NCI-H2227 treated with DMSO at 0.1 percent for 48 hours (cell line): ENCODE data around the gene RIOK3.
A peak's percentile ranks its signal among the peaks of the same experiment; 100 is the strongest.
"Not testable (repeated sequence)": the region's sequence is repeated elsewhere in the genome, so short reads cannot be mapped to it uniquely, and the experiment has no call there.

Experiments used
- DNase-seq: peaks from one replicate; lab custom pipeline; 2025; lab: John Stamatoyannopoulos, UW

RIOK3 gene, protein sequence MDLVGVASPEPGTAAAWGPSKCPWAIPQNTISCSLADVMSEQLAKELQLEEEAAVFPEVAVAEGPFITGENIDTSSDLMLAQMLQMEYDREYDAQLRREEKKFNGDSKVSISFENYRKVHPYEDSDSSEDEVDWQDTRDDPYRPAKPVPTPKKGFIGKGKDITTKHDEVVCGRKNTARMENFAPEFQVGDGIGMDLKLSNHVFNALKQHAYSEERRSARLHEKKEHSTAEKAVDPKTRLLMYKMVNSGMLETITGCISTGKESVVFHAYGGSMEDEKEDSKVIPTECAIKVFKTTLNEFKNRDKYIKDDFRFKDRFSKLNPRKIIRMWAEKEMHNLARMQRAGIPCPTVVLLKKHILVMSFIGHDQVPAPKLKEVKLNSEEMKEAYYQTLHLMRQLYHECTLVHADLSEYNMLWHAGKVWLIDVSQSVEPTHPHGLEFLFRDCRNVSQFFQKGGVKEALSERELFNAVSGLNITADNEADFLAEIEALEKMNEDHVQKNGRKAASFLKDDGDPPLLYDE

DNA sequence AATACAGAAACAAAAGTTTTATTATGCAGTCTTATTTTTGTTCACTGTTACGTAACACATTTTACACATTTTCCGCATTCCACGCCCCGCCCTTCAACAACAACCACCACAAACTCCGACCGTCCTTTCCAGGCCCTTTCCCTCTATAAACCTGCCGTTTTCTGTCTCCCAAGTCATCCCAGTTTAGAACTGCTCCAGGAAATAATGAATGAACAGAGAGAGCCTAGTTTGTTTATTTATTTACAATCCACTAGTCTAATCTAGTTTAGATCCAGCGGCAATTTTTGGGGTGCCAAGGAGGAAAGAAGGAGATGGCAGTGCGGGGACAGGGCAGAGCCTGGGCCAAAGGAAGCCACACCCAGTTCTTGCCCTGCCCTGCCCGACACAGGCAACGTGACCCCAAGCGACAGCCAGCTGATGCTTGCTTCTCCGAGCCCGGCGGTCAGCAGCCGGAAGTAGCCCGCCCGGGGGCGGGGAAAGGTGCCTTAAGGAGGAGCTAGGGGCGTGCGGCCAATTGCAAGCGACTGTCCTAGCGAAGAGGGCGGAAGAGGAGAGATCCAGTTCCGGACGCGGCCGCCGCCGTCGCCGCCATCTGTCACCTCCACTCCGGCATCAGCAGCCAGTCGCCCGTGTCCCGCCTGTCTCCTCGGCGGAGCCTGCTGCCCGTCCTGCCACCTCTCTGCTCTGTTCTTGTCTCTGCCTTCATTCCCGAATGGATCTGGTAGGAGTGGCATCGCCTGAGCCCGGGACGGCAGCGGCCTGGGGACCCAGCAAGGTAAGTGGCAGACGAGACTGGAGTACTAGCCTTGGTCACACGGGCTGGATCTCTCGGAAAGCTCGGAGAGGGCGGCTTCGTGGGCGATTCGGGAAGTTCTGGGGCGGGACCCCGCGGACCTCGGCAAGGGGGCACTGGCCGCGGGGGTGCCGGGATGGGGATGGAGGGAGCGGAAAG lies at the start of gene RIOK3:
Gene RIOK3, plus strand, starts transcription at position 560 of the 952 bp plus-strand sequence. Its CDS starts 153 bp downstream, at position 713.
- DNase-seq = peak; percentile 96

DNA sequence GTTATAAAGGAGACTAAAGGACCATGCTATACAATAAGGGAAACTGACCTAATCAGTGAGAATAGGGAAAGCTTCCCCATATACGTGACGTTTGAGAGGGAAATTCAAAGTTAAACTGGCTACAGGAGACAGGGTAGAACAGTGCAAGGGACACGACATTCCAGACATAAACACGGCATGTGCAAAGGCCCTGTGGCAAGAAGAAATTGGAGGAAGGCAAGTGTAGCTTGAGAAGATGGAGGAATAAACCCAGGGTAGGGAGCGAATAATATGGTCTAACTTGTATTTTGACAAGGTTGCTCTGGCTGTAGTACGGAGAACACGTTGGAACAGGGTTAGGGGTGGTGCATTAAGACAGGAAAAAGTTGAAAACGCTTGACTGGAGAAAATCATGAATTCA lies 49.8 kb upstream of the RIOK3 start:
- no peak for DNase-seq

DNA sequence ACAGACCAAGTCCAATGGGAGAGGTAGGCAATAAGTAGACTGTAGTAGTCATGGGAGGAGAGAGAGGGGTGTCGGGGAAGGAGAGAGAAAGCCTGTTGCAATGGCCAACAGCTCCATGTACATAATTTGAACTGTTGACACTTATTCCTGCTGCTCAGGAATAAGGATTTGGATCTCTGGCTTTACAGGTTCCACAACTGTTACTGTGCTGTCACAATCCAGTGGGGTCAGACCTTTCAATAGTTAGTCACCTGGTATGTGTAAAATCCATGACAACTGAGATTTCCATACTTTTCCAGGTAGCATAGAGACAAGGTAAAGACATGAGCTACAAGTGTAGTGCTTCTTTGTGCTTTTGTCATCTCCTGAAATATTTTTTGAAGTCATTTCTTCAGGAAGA lies 47.5 kb upstream of the RIOK3 start:
- no peak for DNase-seq

DNA sequence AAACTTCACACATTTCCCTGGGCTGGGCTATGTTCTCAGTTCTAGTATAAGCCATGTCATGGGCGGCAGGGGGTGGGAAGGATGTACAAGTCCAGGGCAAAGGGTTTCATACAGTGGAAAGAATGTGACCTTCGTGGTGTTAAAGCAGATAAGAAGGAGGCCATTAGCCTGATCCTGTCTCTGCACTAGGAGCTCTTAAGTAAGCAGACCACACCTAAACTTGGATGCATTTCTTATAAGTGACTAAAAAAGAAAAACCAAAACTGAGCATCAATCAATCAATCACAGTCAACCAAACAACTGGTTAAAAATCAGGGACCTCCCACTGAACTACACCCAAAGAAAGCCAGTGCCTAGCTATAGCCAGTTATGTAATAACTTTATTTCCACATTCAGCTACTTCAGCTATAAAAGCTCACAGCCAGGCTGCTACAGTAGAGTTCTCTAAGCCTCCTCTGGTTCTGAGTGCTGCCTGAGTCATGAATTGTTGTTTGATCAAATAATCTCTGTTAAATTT lies 46.8 kb upstream of the RIOK3 start:
- DNase-seq = no peak

DNA sequence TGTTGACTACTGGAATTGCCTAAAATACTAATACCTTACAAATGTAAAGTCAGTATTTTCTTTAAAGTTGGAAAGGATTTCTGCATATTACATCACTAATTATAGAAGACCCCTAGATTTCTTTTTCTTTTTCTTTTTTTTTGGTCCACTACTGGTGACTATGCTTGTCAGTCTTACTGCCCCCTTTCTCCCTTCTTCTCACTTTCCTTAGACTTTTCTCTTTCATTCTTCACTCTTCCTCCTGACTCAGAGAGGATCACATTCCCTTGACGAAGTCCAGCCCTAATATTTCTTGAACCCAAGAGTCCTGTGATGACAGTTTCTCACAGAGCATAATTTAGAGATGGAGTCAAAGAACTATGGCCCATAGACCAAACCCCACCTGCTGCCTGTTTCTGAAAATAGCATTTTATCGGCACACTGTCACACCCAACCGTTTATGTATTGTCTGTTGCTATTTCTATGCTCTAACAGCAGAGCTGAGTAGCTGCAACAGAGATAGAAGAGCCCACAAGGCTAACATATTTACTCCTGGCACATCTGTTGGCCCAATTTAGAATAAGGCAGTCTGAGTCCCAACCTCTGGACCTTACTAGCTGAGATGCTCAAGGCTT lies 40.6 kb upstream of the RIOK3 start:
- DNase-seq = no peak

DNA sequence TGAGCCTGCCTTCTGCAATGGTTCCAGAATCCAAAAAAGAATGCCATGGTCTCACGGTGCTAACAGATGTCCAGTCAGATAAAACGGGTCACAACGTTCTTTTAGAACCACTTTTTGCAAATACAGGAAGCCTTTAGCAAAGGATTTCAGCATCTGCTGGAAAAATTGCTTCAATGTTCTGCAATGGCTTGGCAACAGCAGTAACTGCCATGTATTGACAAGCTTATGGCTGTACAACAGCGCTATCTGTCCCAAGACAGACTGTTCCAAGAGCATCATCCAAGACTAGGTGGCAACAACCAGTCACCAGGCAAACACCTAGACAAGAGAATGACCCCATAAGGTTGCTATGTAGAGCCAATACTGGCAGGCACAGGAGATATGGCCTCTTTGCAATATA lies 37.6 kb upstream of the RIOK3 start:
- no peak for DNase-seq

DNA sequence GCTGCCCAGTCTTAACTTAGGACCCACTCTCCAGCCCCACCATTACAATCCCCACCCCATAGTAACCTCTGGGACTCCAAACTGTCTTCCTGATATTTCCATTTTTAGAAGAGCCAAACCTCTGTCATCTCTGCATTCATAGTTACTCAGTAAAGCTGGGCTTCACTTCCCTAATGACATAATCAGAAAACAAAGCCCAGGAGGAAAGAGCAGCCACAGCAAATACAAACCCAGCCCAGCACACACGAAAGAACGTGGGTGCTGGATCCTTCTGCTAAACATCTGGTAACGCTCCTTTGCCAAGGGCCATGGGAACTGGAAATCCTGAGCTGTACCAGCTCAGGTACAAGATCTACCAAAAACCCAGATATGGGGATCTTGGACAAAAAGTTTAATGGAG lies 36.8 kb upstream of the RIOK3 start:
- DNase-seq = no peak

DNA sequence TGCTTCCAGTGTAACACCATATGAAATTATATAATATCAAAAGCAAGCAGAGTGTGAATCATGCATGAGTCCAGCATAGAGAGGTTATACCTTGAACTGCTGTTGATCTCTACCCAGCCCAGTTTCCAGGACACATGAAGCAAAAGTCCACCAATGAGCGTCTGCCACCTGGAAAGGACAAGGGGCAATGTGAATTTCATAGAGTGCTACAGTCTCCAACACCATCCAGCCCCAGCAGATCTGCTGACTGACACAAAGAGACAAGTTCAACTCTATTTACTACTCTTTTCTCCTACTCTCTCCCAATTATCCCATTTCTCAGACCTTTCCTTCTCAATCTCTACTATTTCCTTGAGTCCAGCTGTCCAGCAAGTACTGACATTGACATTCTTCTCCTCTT lies 31.8 kb upstream of the RIOK3 start:
- no peak for DNase-seq

DNA sequence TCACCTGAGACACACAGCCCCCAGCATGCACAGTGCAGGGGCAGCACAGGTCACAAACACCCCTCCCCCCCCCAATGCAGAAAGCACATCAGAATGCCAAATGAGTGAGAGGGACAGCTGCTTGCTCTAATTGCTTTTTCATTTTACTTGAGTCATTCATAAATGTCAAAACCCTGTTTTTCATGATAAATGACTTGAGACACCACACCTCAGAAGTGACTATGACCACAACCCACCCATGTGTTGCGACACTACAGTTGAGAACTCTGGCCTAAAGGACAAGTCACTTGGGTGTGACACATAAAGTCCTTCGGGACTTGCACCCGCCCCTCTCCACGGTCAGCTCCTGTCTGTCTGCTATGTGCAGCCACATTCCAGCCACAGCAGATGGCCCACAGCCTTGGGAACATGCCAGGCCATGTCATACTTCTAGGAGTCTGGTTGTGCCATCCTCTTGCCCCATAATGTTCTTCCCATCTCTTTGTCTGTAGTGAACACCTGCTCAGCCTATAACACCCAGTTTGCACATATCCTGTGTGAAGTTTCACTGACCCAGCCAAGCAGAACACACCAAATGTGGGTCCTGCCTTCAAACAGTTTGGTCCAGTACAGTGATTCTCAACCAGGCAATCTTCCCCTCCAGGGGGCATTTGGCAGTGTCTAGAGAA lies 30.2 kb upstream of the RIOK3 start:
- DNase-seq = no peak

DNA sequence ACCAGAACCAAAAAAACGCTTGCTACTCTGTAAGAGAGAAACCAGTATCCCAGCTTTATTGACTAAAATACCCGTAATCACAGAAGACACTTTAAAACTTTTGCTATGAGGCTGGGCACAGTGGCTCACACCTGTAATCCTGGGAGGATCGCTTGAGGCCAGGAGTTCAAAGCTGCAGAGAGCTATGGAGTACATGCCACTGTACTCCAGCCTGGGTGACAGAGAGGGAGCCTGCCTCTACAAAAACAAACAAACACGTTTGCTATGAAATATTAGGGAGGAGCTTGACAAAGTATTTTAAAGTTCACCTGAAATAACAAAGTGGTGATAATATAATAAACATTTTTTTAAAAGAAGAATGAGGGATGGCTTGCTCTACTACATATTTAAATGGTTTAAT lies 28.5 kb upstream of the RIOK3 start:
- DNase-seq = no peak

DNA sequence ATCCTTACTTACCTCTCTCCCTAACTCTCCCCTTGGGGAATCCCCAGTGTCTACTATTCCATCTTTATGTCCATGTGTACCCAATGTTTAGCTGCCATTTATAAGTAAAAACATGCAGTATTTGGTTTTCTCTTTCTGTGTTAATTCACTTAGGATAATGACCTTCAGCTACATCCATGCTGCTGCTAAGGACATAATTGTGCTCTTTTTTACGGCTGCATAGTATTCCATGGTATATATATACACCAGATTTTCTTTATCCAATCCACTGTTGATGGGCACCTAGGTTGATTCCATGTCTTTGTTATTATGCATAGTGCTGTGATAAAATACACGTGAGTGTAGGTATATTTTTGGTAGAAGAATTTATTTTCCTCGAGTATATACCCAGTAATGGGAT lies 24.3 kb upstream of the RIOK3 start:
- no peak for DNase-seq

DNA sequence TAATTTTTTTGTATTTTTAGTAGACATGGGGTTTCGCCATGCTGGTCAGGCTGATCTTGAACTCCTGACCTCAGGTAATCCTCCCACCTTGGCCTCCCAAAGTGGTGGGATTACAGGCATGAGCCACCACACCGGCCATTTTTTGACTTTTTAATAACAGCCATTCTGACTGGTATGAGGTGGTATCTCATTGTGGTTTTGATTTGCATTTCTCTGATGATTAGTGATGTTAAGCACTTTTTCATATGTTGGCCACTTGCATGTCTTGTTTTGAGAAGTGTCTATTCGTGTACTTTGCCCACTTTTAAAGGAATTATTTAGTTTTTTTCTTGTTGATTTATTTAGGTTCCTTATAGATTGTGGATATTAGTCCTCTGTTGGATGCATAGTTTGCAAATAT lies 23.5 kb upstream of the RIOK3 start:
- DNase-seq = not testable (repeated sequence)

DNA sequence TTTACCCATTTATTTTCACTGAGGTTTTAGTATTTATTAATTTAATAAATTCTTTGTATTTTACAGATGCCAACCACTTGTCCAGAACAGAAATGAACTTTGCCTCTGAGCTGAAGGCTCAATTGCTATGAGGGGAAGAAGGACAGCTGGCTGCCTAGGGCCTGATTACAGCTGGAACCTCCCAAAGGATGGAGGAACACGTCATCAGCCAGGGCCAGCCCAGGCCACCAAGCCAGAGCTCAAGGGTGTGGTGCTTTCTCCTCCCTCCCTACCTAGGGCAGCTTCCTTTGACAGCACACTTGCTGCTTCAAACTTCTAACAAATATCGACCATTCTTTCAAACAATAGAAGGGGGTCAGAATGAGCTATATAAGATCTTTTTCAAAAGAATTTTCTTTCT lies 19.7 kb upstream of the RIOK3 start:
- DNase-seq = no peak

DNA sequence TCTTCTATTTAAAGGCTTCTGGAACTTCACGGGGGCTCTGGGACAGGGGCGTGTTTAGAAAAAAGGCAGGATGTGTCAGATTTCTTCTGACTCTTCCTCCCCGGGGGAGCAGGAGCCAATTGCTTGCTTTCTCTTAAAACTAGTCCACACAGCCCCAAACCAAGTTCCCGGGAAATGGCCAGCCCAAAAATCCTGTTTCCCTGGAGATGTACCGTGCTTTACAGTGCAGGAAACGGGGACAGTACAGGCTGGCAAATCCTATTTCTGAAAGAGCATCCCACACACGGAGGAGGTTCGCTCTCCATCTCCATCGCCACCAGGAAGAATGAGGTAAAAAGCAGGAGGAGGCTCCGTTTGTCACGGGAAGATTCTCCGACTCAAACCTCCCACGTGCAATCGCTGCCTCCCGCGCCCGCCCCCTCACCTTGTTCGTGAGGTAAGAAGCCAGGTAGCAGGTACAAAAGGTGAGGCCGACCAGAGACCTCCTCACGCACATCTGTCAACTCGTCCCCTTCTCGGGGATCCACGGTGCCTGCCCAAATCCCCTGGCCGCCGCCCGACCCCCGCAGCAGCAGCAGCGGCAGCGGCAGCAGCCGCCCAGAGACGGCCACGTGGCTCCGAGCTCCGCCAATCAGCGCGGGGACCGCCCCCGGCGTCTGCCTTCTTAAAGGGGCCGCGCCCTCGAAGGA lies 15.6 kb upstream of the RIOK3 start:
- peak; percentile 55 for DNase-seq

DNA sequence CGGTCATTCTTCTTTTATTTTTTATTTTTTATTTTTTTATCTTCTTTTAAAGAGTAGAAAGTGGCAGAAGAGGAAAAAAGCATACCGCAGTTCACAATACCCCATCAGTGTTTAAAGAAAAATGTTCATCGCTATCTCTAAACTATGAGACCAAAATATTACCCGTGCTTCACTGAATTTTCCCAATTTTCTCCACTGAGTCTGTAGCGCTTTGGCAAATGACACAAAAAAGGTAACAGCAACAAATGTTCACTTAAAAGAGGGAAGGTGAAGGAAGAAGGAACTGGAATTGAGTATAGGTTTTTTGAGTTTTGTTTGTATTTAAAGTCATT lies 15.1 kb upstream of the RIOK3 start:
- DNase-seq = no peak

DNA sequence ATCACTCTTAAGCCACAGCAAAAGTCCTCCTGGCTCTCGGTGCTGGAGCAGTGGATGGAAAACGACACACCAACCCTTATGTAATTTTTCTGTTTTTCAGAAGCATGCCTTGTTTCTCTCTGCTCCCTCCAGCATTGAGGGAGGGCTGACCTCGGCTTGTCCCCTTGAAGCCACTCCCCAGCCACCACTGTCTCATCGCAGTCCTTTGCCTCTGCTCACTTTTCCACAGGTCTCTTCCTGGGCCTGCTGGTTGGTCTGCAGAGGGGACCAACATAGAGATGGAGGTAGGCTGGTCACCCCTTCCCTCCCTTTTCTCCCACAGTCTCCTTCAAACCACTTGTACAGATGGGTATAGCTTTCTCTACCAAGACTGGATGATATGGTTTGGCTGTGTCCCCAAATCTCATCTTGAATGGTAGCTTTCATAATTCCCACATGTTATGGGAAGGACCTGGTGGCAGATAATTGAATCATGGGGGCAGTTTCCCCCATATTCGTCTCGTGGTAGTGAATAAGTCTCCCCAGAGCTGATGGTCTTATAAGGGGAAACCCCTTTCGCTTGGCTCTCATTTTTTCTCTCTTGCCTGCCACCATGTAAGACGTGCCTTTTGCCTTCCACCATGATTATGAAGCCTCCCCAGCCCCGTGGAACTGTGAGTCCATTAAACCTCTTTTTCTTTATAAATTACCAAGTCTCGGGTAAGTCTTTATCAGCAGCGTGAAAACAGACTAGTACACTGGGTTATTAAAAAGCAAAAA lies 14.3 kb upstream of the RIOK3 start:
- DNase-seq = no peak

DNA sequence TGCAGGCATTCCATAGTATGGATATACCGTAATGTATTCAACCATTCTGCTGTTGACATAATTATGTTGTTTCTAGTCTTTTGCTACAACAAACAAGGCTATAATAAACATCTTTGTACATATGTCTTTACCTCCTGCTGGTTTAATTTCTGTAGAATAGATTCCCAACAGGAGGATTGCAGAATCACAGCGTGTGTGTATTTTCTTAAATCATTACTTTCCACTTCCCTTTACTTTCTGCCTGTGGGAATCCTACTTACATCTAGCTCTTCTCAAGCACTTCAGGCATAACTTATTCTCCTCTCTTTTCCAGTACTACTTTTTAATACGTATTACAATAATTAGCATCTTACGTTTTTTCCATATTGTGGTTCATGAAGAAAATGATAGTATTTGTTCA lies 13.0 kb upstream of the RIOK3 start:
- peak; percentile 88 for DNase-seq

DNA sequence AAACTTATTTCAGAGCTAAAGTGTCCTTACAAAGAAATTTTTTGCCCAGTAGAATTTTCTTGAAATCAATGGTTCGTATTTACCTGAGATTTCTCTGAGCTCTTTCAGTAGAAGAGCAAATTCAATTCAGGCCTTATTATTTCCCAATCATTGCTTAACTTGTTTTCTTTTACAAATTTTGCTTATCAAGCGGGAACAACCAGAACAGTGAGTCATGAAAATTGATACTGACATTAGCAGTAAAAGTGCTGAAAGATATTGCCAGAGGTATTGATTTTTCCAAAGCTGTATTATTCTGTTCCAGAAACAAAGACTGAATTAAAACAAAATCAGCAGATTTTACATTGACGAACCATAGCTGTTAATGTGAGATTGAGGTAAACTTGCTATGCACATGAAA lies 10.1 kb upstream of the RIOK3 start:
- DNase-seq = no peak

DNA sequence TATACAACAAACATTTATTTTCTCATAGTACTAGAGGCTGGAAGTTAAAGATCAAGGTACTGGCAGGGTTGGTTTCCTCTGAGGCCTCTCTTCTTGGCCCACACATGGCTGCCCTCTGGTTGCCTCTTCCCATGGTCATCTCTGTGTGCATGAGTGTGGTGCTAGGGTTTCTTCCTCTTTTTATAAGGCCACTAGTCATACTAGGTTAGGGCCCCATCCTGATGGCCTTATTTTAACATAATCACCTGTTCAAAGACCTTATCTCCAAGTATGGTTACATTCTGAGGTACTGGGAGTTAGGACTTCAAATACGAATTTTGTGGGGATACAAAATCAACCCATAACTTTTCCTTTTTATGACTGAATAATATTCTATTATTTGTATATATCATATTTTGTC lies 4.8 kb upstream of the RIOK3 start:
- no peak for DNase-seq

DNA sequence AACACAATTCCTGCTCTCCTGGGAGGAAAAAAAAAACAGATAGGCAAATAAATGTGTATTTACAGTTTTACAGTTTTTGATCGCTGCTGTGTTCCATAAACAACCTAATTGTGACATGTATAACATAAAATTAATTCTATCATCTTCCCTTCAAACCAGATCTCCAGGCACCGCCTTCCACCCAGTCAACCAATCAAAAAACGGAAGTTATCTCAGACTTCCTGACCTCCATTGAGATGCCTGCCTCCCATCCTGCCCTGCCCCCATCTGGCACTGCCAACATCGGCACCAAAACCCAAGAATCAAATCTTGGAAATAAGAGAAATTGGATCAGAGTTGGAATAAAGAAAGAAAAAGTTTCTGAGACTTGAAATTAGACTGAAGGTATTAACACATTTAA lies 3.1 kb upstream of the RIOK3 start:
- no peak for DNase-seq
